Thoracic aorta (tissue), 2 donors: ENCODE measurements around the gene ALDH9A1. TPM values are rescaled to one million over a fixed set of nuclear protein-coding genes. Genes with fewer than 3 reads are reported as not detected.

Source experiments
- ATAC-seq: fragments of 150-250 bp; one replicate; pipeline ENCODE4 v1.8.0; 2017; ENCODE audit warnings: low read depth; ENCODE audit not compliant: insufficient number of reproducible peaks, low FRiP score
- DNase-seq: peaks from one replicate; pipeline ENCODE4 v3.0.0-alpha.2; 2020; ENCODE audit warnings: low spot score
- H3K27ac ChIP-seq, 2 donors: fragments of 200-600 bp; sonication (generic); 1 replicate in 1 of 2; 2 replicates in 1 of 2; pipeline ENCODE4 v1.5.1; 2016; ENCODE audit warnings: mild to moderate bottlenecking in 2 of 2, moderate library complexity in 2 of 2
- H3K27me3 ChIP-seq: fragments of 200-600 bp; sonication (generic); replicated peaks from 2 replicates; pipeline ENCODE4 v1.6.0; 2016; ENCODE audit warnings: mild to moderate bottlenecking; ENCODE audit not compliant: insufficient read depth
- H3K36me3 ChIP-seq: fragments of 200-600 bp; sonication (generic); one replicate; pipeline ENCODE4 v1.5.1; 2016
- H3K4me1 ChIP-seq, 2 donors: fragments of 200-600 bp; sonication (generic); 1 replicate in 1 of 2; 2 replicates in 1 of 2; pipeline versions ENCODE4 v1.5.1 to v1.6.0; 2016; ENCODE audit warnings: low read depth in 2 of 2, mild to moderate bottlenecking in 1 of 2; ENCODE audit not compliant: control insufficient read depth in 1 of 2
- H3K4me3 ChIP-seq: fragments of 200-600 bp; sonication (generic); 2 replicates; pipeline ENCODE4 v1.5.1; 2016; ENCODE audit warnings: mild to moderate bottlenecking
- H3K9me3 ChIP-seq: fragments of 200-600 bp; sonication (generic); 2 replicates; pipeline ENCODE4 v1.5.1; 2016
- total RNA-seq, 2 donors: library from RNA; depleted of rRNA; stranded (reverse); fragments of >200 nt; gene quantifications; one replicate each; pipeline versions ENCODE4 v1.1.0 to v1.2.3, GENCODE V29; 2016
- TF ChIP-seq, protein P1 (sequence below): fragments of 200-600 bp; sonication (generic); IDR thresholded peaks from one replicate; pipeline ENCODE4 v1.5.1; 2019; ENCODE audit warnings: antibody characterized with exemption

The ALDH9A1 gene
- total RNA-seq, 2 donors from 2014 or later: 44.4 to 65.0 TPM

DNA sequence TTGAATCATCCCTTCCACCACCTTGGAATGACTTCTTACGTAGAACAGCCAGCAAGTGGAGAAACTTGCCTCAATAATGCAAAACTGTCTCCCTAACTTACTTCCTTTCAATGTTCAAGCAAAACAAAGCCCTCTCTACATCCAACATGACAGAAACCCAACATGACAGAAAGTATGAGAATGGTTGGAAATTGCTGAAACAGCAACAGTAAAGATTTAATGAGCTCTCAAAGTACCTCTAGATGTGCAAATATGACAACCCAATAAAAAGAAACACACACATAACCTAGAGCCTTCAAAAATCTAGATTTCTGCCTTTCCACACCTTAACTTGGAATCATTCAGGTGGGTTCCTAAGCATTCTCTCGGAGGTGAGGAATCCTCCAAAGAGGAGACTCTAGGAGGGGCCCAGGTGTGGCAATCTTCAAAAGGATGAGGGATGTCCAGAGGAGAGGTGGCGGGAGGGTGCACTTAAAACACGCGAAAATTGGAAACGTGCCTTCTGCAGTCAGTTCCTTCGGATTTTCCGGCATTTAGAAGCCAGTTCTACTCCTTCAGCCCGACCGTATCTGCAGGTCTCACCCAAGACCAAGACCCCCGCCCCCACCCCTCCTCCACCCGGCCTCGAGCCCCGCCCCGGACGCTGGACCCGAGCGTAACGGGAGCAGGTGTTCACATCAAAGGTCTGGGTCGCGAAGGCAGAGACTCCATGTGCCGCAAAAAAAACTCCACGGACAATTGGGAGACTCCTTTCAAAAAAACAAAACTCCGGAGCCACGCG, 68.3 kb downstream of the ALDH9A1 start:
- ATAC-seq: no peak
- no peaks in the 10 kb centered on the region for H3K36me3 ChIP-seq
- H3K4me1 ChIP-seq: peaks cover 9 to 22% of the 10 kb centered on the region in 2 donors
- no peaks in the 10 kb centered on the region for H3K27me3 ChIP-seq
- H3K9me3 ChIP-seq: no peaks in the 10 kb centered on the region
- DNase-seq: no peak
- peak overlapping the region; percentile 80 to 89 for H3K27ac ChIP-seq
- TF ChIP-seq, protein P1, sequence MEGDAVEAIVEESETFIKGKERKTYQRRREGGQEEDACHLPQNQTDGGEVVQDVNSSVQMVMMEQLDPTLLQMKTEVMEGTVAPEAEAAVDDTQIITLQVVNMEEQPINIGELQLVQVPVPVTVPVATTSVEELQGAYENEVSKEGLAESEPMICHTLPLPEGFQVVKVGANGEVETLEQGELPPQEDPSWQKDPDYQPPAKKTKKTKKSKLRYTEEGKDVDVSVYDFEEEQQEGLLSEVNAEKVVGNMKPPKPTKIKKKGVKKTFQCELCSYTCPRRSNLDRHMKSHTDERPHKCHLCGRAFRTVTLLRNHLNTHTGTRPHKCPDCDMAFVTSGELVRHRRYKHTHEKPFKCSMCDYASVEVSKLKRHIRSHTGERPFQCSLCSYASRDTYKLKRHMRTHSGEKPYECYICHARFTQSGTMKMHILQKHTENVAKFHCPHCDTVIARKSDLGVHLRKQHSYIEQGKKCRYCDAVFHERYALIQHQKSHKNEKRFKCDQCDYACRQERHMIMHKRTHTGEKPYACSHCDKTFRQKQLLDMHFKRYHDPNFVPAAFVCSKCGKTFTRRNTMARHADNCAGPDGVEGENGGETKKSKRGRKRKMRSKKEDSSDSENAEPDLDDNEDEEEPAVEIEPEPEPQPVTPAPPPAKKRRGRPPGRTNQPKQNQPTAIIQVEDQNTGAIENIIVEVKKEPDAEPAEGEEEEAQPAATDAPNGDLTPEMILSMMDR: no peak
- peak overlapping the region; percentile 89 for H3K4me3 ChIP-seq

- H3K36me3 ChIP-seq: no peaks in the 10 kb centered on the region
These were observed 69.2 kb downstream of the ALDH9A1 start for GRCh38 chr1:165629151-165629550.

DNA sequence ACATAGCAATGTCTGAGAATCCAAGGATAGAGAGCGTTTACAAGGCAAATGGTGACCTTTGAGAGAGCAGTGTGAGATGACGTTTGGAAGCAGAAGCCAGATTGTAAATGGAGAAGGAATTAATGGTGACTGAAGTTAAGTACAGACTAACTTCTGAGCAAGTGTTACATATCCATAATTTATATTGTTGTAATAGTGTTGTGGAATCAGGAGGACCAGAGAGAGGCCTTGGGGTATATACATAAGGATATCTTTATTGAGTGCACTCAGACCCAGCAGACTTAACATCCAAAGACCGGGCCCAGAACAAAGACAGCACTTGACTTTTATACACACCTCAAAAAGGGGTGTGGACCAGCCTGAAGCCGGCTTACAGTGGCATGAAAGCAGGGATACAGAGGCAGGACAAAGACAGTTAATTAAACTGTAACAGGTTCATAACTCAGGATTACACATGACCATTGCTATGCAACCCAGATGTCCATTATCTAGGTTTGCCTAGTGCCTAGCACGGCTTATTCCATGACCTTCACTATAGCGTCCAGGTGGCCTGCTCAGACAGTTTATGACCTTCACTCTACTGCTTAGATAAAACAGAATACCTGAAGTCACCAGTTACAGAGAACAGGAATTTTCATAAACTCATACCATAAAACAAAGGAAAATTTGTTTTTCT, 70.1 kb downstream of the ALDH9A1 start:
- DNase-seq: no peak
- no peak overlapping the region for H3K27ac ChIP-seq
- H3K27me3 ChIP-seq: no peaks in the 10 kb centered on the region
- no peak for ATAC-seq
- no peaks in the 10 kb centered on the region for H3K36me3 ChIP-seq
- H3K4me3 ChIP-seq: no peak overlapping the region
- H3K9me3 ChIP-seq: no peaks in the 10 kb centered on the region
- TF ChIP-seq, protein P1: no peak
- H3K4me1 ChIP-seq: peaks cover 4 to 8% of the 10 kb centered on the region in 2 donors

More at GRCh38 chr1:165629151-165629550, 69.2 kb downstream of the ALDH9A1 start:
- H3K9me3 ChIP-seq: no peaks in the 10 kb centered on the region
- no peak overlapping the region for H3K4me3 ChIP-seq
- DNase-seq: no peak
- no peaks in the 10 kb centered on the region for H3K27me3 ChIP-seq
- no peak overlapping the region for H3K27ac ChIP-seq
- no peak for ATAC-seq
- TF ChIP-seq, protein P1: no peak
- peaks cover 7 to 16% of the 10 kb centered on the region in 2 donors for H3K4me1 ChIP-seq

GRCh38 chr1:165624441-165624840, 73.9 kb downstream of the ALDH9A1 start:
- DNase-seq: no peak
- Histone ChIP-seq H3K27me3 (no peaks in the 10 kb centered on the region), H3K36me3 (no peaks in the 10 kb centered on the region), H3K4me3 (no peak overlapping the region), H3K4me1 (no peaks in the 10 kb centered on the region), H3K27ac (no peak overlapping the region), H3K9me3 (no peaks in the 10 kb centered on the region)
- TF ChIP-seq, protein P1: no peak
- ATAC-seq: no peak

GRCh38 chr1:165623624-165624023, 74.7 kb downstream of the ALDH9A1 start:
- ATAC-seq: no peak

More at GRCh38 chr1:165623624-165624023, 74.7 kb downstream of the ALDH9A1 start:
- Histone ChIP-seq H3K4me1 (no peaks in the 10 kb centered on the region), H3K36me3 (no peaks in the 10 kb centered on the region), H3K9me3 (no peaks in the 10 kb centered on the region), H3K4me3 (no peak overlapping the region), H3K27me3 (no peaks in the 10 kb centered on the region), H3K27ac (no peak overlapping the region)
- no peak for DNase-seq
- TF ChIP-seq, protein P1: no peak
